HepG2 (cell line): ENCODE measurements around the gene TMEM8B. TPM values are rescaled to one million over a fixed set of nuclear protein-coding genes. Genes with fewer than 3 reads are reported as not detected.

Source experiments
- ARNT2 ChIP-seq: sonication (generic); formaldehyde crosslinking; IDR thresholded peaks from 2 replicates; pipeline ENCODE4 v1.8.0; 2022; ENCODE audit warnings: mild to moderate bottlenecking, low read depth, missing genetic modification reagents, moderate library complexity
- ATRX ChIP-seq: sonication (generic); formaldehyde crosslinking; IDR thresholded peaks from 2 replicates; pipeline ENCODE4 v1.4.0; 2020; ENCODE audit warnings: missing genetic modification reagents, borderline replicate concordance
- BRD4 ChIP-seq: sonication (generic); formaldehyde crosslinking; IDR thresholded peaks from 2 replicates; pipeline ENCODE4 v1.4.0; 2020; ENCODE audit warnings: missing genetic modification reagents
- EZH2 ChIP-seq: conservative IDR thresholded peaks from 2 replicates; pipeline ENCODE4 v1.6.1; 2012; ENCODE audit warnings: mild to moderate bottlenecking, low read depth, low read length, moderate library complexity
- KAT7 ChIP-seq: IDR thresholded peaks from 2 replicates; pipeline ENCODE4 v1.6.1; 2018; ENCODE audit warnings: borderline replicate concordance, missing compliant biosample characterization
- MAX ChIP-seq: IDR thresholded peaks from 2 replicates; pipeline ENCODE4 v1.6.1; 2012; ENCODE audit warnings: inconsistent platforms
- MEIS1 ChIP-seq: sonication (generic); formaldehyde crosslinking; IDR thresholded peaks from 2 replicates; pipeline ENCODE4 v1.9.0; 2021; ENCODE audit warnings: mild to moderate bottlenecking, missing genetic modification reagents, moderate library complexity, borderline replicate concordance
- NAIF1 ChIP-seq: sonication (generic); formaldehyde crosslinking; IDR thresholded peaks from 2 replicates; pipeline ENCODE4 v1.5.0; 2020; ENCODE audit warnings: mild to moderate bottlenecking, missing genetic modification reagents, borderline replicate concordance
- POGK ChIP-seq: sonication (generic); formaldehyde crosslinking; conservative IDR thresholded peaks from 2 replicates; pipeline ENCODE4 v1.8.0; 2022; ENCODE audit warnings: mild to moderate bottlenecking, moderate library complexity, missing genetic modification reagents
- REPIN1 ChIP-seq: sonication (generic); formaldehyde crosslinking; IDR thresholded peaks from 2 replicates; pipeline ENCODE4 v1.8.0; 2022; ENCODE audit warnings: missing genetic modification reagents, low read depth, mild to moderate bottlenecking, borderline replicate concordance
- RFXAP ChIP-seq: sonication (generic); formaldehyde crosslinking; IDR thresholded peaks from 2 replicates; pipeline ENCODE4 v1.4.0; 2020; ENCODE audit warnings: missing genetic modification reagents, borderline replicate concordance
- SETDB1 ChIP-seq: sonication (generic); formaldehyde crosslinking; IDR thresholded peaks from 2 replicates; pipeline ENCODE4 v1.5.1; 2020; ENCODE audit warnings: missing genetic modification reagents, mild to moderate bottlenecking, borderline replicate concordance
- SNAPC5 ChIP-seq: sonication (generic); formaldehyde crosslinking; IDR thresholded peaks from 2 replicates; pipeline ENCODE4 v1.8.1; 2023; ENCODE audit warnings: mild to moderate bottlenecking, missing genetic modification reagents, borderline replicate concordance
- SPEN ChIP-seq: sonication (generic); formaldehyde crosslinking; IDR thresholded peaks from 2 replicates; pipeline ENCODE4 v1.5.1; 2020; ENCODE audit warnings: low read depth, mild to moderate bottlenecking, missing genetic modification reagents
- TOE1 ChIP-seq: sonication (generic); formaldehyde crosslinking; IDR thresholded peaks from 2 replicates; pipeline ENCODE4 v1.4.0; 2020; ENCODE audit warnings: mild to moderate bottlenecking, missing genetic modification reagents
- ZBTB1 ChIP-seq: sonication (generic); formaldehyde crosslinking; IDR thresholded peaks from 2 replicates; pipeline ENCODE4 v1.4.0; 2020; ENCODE audit warnings: missing genetic modification reagents, borderline replicate concordance
- ZMYM4 ChIP-seq: sonication (generic); formaldehyde crosslinking; IDR thresholded peaks from 2 replicates; pipeline ENCODE4 v1.8.1; 2023; ENCODE audit warnings: mild to moderate bottlenecking, missing genetic modification reagents
- ZNF367 ChIP-seq: sonication (generic); formaldehyde crosslinking; IDR thresholded peaks from 2 replicates; pipeline ENCODE4 v1.4.0; 2020; ENCODE audit warnings: missing genetic modification reagents, borderline replicate concordance
- ZNF512 ChIP-seq: sonication (generic); formaldehyde crosslinking; IDR thresholded peaks from 2 replicates; pipeline ENCODE4 v1.4.0; 2020; ENCODE audit warnings: mild to moderate bottlenecking, missing genetic modification reagents
- ZNF567 ChIP-seq: sonication (generic); formaldehyde crosslinking; IDR thresholded peaks from 2 replicates; pipeline ENCODE4 v1.8.1; 2023; ENCODE audit warnings: mild to moderate bottlenecking, missing genetic modification reagents, borderline replicate concordance
- ZNF780A ChIP-seq: sonication (generic); formaldehyde crosslinking; IDR thresholded peaks from 2 replicates; pipeline ENCODE4 v1.8.0; 2022; ENCODE audit warnings: mild to moderate bottlenecking, missing genetic modification reagents, moderate library complexity
- polyA plus RNA-seq, 8 experiments: library from polyadenylated mRNA; depleted of rRNA in 3 of 8; stranded (reverse) in 7 of 8; unstranded in 1 of 8; fragments of >200 nt; fragmentation: Illumina TruSeq in 4 of 8; extraction: Trizol in 4 of 8; gene quantifications; 2 replicates each; pipeline versions ENCODE4 v1.2.1 to v1.2.3, GENCODE V29; 2011 to 2016; ENCODE audit warnings: low read depth in 4 of 8, missing spikeins in 1 of 8, mixed read lengths in 1 of 8; ENCODE audit not compliant: insufficient read depth in 1 of 8
- total RNA-seq, 5 experiments: library from RNA; depleted of rRNA; stranded (reverse); fragments of >200 nt; fragmentation: Illumina TruSeq; extraction: Trizol; gene quantifications; 2 replicates each; pipeline ENCODE4 v1.2.3, GENCODE V29; 2016; ENCODE audit warnings: low read depth in 1 of 5
- TF ChIP-seq, protein P1 (sequence below): sonication (generic); formaldehyde crosslinking; IDR thresholded peaks from 2 replicates; pipeline ENCODE4 v1.8.1; 2023; ENCODE audit warnings: mild to moderate bottlenecking, missing genetic modification reagents
- TF ChIP-seq, protein P2 (sequence below): sonication (generic); formaldehyde crosslinking; IDR thresholded peaks from 2 replicates; pipeline ENCODE4 v1.4.0; 2020; ENCODE audit warnings: missing genetic modification reagents, borderline replicate concordance

The TMEM8B gene
- total and polyA plus RNA-seq, 2 of the 13 experiments (the other 11 are each of a cell fraction or from before 2014, with no cell fraction given) = 2.1 to 2.7 TPM

- TF ChIP-seq MAX (0 out of 2 replicates have a peak, but pooled peaks have one; percentile 21), POGK (CRISPR knock-in tag) (no peak), REPIN1 (CRISPR knock-in tag) (peak; percentile 80), ZNF512 (CRISPR knock-in tag) (no peak), SETDB1 (CRISPR knock-in tag) (no peak), ATRX (no peak), ZMYM4 (CRISPR knock-in tag) (0 out of 2 replicates have a peak, but pooled peaks have one; percentile 16), ZNF780A (CRISPR knock-in tag) (no peak), KAT7 (CRISPR knock-in tag) (no peak), MEIS1 (CRISPR knock-in tag) (0 out of 2 replicates have a peak, but pooled peaks have one; percentile 45), ZNF367 (CRISPR knock-in tag) (no peak), RFXAP (CRISPR knock-in tag) (no peak), SPEN (CRISPR knock-in tag) (peak; percentile 56; the same call in 1 of the 2 replicates), ARNT2 (no peak), NAIF1 (CRISPR knock-in tag) (no peak), TOE1 (no peak), ZBTB1 (CRISPR knock-in tag) (no peak), SNAPC5 (CRISPR knock-in tag) (no peak), ZNF567 (CRISPR knock-in tag) (0 out of 2 replicates have a peak, but pooled peaks have one; percentile 69), EZH2 (no peak), BRD4 (no peak)
- TF ChIP-seq, protein P1, sequence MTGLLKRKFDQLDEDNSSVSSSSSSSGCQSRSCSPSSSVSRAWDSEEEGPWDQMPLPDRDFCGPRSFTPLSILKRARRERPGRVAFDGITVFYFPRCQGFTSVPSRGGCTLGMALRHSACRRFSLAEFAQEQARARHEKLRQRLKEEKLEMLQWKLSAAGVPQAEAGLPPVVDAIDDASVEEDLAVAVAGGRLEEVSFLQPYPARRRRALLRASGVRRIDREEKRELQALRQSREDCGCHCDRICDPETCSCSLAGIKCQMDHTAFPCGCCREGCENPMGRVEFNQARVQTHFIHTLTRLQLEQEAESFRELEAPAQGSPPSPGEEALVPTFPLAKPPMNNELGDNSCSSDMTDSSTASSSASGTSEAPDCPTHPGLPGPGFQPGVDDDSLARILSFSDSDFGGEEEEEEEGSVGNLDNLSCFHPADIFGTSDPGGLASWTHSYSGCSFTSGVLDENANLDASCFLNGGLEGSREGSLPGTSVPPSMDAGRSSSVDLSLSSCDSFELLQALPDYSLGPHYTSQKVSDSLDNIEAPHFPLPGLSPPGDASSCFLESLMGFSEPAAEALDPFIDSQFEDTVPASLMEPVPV = 0 out of 2 replicates have a peak, but pooled peaks have one; percentile 27
- TF ChIP-seq, protein P2, sequence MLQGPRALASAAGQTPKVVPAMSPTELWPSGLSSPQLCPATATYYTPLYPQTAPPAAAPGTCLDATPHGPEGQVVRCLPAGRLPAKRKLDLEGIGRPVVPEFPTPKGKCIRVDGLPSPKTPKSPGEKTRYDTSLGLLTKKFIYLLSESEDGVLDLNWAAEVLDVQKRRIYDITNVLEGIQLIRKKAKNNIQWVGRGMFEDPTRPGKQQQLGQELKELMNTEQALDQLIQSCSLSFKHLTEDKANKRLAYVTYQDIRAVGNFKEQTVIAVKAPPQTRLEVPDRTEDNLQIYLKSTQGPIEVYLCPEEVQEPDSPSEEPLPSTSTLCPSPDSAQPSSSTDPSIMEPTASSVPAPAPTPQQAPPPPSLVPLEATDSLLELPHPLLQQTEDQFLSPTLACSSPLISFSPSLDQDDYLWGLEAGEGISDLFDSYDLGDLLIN = no peak
Observed at GRCh38 chr9:35826071-35826701, 2.8 kb upstream of the TMEM8B start (continued).
